Measurements from ENCODE around the gene CLEC9A. TPM values are rescaled to one million over a fixed set of nuclear protein-coding genes. Genes with fewer than 3 reads are reported as not detected.

The CLEC9A gene
- total and polyA plus RNA-seq, 12 donors, result 0.07 to 0.23 (median 0.14) TPM; not detected in 7

- intact Hi-C loops (cut with DNase I), result no loop called here
- Histone ChIP-seq H3K9me3 (replicated peaks in 1 of 3) (no peaks in the 10 kb centered on the region), H3K27ac (peak overlapping the region in 3 of 5 donors; percentile 62 to 78 (median 73)), H3K4me3 (no peak overlapping the region), H3K4me1 (replicated peaks in 1 of 2) (peaks cover 0 to 4% of the 10 kb centered on the region in 2 donors), H3K36me3 (replicated peaks in 1 of 2) (no peaks in the 10 kb centered on the region), H3K27me3 (no peaks in the 10 kb centered on the region)
- DNase-seq, result peak in 1 of 7 donors; percentile 10
- WGBS, 4 donors, result 21 to 27% (median 25%) methylated on average over 4 of the region's 4 CpGs
- TF ChIP-seq CTCF (IDR thresholded peaks at IDR 0.05) (no peak), POLR2A (IDR thresholded peaks at IDR 0.05) (no peak)
Measured at GRCh38 chr12:10069099-10069498, 38.6 kb downstream of the CLEC9A start.

GRCh38 chr12:10069976-10070375 lies 39.5 kb downstream of the CLEC9A start:
- TF ChIP-seq CTCF (IDR thresholded peaks at IDR 0.05), result no peak
- Histone ChIP-seq H3K27ac (peak overlapping the region in 1 of 5 donors; percentile 73), H3K4me1 (replicated peaks in 1 of 2) (peaks cover 0 to 4% of the 10 kb centered on the region in 2 donors), H3K4me3 (no peak overlapping the region), H3K27me3 (no peaks in the 10 kb centered on the region), H3K9me3 (replicated peaks in 1 of 3) (no peaks in the 10 kb centered on the region), H3K36me3 (replicated peaks in 1 of 2) (no peaks in the 10 kb centered on the region)
- 11 to 18% (median 14%) methylated on average over 3 of the region's 3 CpGs for WGBS, 4 donors
- intact Hi-C loops (cut with DNase I), result no loop called here
- no peak for DNase-seq

- WGBS, 4 donors, result 86 to 89% (median 87%) methylated on average over 4 of the region's 4 CpGs
- Histone ChIP-seq H3K27ac (no peak overlapping the region), H3K27me3 (no peaks in the 10 kb centered on the region), H3K36me3 (replicated peaks in 1 of 2) (no peaks in the 10 kb centered on the region), H3K4me3 (no peak overlapping the region), H3K4me1 (replicated peaks in 1 of 2) (peaks cover 0 to 4% of the 10 kb centered on the region in 2 donors), H3K9me3 (replicated peaks in 1 of 3) (no peaks in the 10 kb centered on the region)
- no peak for DNase-seq
- intact Hi-C loops (cut with DNase I), result no loop called here
- TF ChIP-seq POLR2A (IDR thresholded peaks at IDR 0.05), result no peak
- no peak for TF ChIP-seq CTCF (IDR thresholded peaks at IDR 0.05)
Measured at GRCh38 chr12:10070380-10070779, 39.9 kb downstream of the CLEC9A start.

GRCh38 chr12:10072131-10072530 lies 41.6 kb downstream of the CLEC9A start:
- Histone ChIP-seq H3K36me3 (replicated peaks in 1 of 2) (no peaks in the 10 kb centered on the region), H3K27me3 (no peaks in the 10 kb centered on the region), H3K27ac (no peak overlapping the region), H3K9me3 (replicated peaks in 1 of 3) (no peaks in the 10 kb centered on the region), H3K4me3 (no peak overlapping the region), H3K4me1 (replicated peaks in 1 of 2) (peaks cover 0 to 4% of the 10 kb centered on the region in 2 donors)
- DNase-seq, result no peak
- no peak for TF ChIP-seq CTCF (IDR thresholded peaks at IDR 0.05)
- TF ChIP-seq POLR2A (IDR thresholded peaks at IDR 0.05), result no peak
- intact Hi-C loops (cut with DNase I), result no loop called here
- 78 to 93% (median 89%) methylated on average over 2 of the region's 2 CpGs for WGBS, 4 donors
